CMK (cell line): ENCODE results near the gene LRCOL1.
A peak's percentile ranks its signal among the peaks of the same experiment; 100 is the strongest.

Experiments
- DNase-seq: peaks from one replicate; pipeline ENCODE4 v3.0.0-alpha.2; 2010; ENCODE audit warnings: low read depth

Gene LRCOL1

DNA sequence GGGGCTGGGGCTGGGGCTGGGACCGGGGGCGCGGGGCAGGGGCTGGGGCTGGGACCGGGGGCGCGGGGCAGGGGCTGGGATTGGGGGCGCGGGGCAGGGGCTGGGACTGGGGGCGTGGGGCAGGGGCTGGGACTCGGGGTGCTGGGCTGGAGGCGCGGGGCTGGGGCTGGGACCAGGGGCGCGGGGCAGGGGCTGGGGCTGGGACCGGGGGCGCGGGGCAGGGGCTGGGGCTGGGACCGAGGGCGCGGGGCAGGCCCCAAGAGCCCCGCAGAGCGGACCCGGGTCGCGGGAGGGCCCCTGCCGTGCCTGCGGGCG, 8.6 kb upstream of the LRCOL1 start:
- no peak for DNase-seq

DNA sequence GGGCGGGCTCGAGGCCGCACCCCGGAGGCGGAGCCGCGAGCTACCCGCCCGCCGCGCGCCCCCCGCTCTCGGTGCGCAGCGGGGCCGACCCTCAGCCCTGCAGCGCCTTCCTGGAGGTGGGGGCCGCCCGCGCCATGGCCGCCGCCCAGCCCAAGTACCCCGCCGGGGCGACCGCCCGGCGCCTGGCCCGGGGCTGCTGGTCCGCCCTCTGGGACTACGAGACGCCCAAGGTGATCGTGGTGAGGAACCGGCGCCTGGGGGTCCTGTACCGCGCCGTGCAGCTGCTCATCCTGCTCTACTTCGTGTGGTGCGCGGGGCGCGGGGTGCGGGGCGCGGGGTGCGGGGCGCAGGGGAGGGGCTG, 8.3 kb upstream of the LRCOL1 start, which contains the start of gene P2RX2:
TSS of gene P2RX2 (plus strand) at position 94 of the 361 bp plus-strand sequence. CDS start at position 135, 41 bp downstream.
- no peak for DNase-seq

DNA sequence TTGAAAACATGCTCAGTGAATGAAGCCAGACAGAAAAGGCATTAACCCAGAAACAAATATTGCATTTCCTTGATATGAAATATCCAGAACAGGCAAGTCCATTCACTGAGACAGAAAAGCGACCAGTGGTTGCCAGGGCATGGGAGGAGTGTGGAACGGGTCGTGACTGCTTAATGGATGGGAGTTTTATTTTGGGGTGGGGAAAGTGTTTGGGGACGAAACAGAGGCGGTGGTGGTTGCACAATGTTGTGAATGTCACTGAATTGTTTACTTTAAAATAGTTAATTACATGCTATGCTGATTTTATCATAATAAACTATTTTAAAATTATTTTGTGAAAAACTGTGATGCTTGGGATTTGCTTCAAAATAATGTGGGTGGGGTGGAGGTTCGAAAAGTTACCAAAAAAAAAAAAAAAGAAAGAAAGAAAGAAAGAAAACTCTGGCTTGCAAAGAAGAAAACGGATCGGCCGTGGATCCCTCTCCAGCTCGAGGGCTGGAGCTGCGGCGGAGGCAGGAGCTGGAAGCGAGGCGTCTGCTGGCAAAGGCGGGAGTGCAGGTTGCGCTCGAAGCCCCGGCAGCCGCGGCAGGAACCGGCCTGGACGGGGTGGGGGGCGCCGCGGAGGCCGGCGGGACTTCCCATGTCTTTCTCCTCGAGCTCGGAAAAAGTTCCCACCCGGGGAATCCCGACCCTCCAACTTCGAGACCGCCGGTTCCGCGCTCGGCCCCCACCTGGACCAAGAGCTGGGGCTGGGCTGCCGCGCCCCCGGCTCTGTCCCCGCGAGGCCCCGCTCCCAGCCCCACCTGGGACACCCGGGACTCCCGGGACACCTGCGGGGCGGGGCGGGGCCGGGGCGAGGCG, 7.7 kb upstream of the LRCOL1 start:
- no peak for DNase-seq

DNA sequence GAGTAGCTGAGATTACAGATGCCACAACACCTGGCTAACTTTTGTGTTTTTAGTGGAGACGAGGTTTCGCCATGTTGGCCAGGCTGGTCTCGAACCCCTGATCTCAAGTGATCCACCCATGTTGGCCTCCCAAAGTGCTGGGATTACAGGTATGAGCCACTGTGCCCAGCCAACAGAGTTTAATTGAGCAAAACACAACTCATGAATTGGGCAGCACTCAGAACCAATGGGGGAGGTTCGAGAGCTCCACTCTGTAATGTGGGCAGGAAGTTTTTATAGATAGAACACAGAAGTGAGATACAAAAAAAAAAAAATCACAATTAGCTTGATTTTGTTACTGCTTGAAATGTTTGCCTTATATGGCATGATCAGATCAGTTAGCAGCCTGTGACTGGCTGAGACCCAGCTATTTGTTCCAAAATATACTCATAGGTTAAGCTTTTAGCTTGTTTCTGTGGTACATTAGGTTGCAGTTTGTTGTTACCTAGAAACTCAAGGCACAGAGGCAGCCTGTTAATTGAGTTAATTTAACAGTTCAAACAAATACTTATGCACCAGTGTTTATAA, 6.8 kb upstream of the LRCOL1 start:
- DNase-seq, result no peak

DNA sequence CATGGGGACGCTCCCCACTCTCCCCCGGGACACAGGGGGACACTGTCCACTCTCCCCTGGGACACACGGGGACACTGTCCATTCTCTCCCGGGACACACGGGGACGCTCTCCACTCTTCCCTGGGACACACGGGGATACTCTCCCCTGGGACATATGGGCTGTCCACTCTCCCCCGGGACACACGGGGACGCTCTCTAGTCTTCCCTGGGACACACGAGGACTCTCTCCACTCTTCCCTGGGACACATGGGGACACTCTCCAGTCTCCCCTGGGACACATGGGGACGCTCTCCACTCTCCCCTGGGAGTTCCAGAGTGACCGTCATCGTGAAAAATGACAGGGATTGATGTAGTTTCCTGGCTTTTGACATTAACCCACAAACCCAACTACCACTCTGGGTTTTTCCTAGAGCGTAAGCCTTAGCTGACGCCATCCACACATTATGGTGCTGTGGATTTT, 5.2 kb upstream of the LRCOL1 start:
- DNase-seq, result no peak

DNA sequence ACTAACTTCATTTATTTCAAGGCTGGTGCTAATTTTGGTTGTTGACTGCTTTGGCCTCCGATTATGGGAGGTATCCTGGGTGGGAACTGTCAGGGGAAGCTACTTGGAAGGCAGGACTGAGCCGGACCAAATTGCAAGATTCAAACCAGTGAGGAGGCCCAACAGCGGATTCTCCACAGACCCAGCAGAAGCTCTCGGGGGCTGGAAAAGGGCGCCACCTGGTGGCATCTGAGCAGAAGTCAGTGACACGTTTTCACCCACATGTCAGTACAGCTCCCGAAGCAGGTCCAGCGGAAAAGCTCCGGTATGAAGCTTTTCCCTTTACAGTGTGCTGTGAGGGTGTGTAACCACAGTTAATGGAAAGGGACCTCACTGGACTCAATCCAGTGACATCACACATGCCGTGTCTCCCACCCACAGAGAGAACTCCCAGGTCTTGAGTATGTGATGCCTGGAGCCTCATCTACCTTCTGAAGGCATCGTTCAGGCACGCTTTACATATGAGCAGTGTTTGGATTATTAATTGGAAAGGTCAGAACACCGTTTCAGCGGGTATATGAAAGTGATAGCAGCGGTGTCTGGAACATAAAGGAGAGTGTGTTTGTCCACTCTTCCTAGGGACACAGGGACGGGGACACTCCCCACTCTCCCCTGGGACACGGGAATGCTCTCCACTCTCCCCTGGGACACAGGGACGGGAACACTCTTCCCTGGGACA, 4.6 kb upstream of the LRCOL1 start:
- peak; percentile 57 for DNase-seq

DNA sequence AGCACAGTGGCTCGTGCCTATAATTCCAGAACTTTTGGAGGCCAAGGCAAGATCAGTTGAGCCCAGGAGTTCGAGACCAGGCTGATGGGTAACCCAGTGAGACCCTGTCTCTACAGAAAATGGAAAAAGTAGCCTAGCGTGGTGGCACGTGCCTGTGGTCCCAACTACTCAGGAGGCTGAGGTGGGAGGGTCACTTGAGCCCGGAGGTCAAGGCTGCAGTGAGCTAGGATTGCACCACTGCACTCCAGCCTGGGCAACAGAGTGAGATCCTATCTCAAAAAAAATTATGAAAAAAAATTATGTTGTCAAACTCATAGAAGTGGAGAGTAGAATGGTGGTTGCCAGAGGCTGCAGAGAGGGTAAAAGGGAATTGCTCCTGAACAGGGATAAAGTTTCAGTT, 3.6 kb upstream of the LRCOL1 start:
- DNase-seq, result no peak

DNA sequence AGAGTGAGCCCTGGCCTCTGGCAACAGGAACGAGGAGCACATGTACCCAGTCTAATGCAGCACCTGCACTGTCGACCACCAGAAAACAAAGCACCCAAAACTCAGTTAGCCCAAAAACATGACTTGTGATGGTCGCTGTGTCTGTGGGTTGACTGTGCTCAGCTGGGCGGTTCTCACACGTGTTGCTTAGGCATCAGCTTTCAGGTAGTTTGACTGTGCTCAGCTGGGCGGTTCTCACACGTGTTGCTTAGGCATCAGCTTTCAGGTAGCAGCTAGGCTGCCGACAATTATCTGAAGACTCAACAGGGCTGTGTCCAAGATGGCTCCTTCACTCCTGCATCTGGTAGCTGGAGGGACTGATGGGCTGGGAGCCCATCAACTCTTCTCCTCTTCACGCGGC, 1.2 kb upstream of the LRCOL1 start:
- no peak for DNase-seq

DNA sequence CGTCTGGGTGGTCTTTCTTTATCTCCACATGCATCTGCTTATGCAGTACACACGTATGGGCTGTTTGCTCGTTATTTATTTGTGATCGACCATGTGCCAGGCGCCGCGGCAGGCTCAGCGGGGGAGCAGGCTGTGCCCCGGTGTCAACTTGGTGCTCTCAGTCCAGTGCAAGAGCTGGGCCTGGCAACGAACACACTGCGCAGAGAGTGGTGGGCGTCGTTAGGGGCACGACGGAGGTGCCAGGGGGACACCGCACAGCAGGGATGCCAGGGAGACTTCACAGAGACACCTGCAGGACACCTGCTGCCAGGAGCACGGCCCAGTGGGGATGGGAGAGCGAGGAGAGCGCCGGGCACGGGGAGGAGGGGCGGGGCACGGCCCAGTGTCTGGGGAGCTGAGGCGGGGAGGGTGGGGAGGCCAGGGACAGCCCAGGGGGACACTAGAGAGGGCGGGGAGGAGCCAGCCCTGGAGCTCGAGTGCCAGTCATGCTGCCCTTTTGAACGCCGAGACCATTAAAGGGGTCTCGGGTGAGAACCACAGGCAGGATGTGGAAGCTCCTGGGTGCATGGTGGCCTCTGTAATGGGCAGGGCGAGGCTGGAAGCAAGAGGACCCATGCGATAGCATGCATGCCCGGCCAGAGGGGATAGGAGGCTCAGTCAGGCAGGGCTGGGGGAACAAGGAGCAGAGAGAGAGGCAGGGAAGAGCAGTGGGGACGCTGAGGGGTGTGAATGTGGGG, 652 bp upstream of the LRCOL1 start:
- DNase-seq, result no peak

DNA sequence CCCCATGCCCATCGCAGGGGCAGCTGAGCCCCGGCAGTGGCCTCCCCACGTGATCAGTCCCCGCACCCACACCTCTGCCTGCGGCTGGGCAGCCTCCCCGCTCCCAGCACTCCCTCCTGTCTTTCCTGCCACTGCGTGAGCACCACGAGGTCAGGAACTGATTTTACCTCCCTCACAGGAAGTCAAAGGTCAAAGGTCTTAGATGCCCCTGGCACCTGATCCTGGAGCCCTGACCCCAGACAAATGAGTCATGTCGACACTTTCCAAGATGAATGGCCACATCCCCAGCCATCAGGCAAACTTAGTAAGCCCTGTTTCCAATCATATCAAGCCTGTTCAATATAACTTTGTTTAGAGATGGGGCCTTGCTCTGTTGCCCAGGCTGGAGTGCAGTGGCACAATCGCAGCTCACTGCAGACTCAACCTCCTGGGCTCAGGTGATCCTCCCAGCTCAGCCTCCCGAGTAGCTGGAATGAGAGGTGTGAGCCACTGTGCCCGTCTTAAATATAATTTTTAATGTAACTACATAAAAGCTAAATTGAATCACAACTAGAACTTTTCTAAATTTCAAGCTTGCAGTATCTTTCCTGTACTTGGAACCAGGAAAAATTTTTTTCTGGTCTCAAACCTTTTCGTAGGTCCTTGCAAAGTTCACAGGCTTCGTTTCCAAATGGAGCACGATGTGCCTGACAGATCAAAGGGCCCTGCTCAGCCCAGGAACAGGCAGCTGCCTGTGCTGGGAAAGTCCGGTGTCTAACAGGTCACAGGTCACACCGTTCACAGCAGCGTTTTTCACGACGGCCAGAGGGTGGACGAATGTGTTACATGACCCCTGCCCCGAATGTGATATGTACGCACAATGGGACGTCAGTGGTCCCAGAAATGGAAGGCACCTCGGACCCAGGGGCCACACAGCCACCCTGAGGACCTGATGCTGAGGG, 1.9 kb downstream of the LRCOL1 start:
- no peak for DNase-seq

DNA sequence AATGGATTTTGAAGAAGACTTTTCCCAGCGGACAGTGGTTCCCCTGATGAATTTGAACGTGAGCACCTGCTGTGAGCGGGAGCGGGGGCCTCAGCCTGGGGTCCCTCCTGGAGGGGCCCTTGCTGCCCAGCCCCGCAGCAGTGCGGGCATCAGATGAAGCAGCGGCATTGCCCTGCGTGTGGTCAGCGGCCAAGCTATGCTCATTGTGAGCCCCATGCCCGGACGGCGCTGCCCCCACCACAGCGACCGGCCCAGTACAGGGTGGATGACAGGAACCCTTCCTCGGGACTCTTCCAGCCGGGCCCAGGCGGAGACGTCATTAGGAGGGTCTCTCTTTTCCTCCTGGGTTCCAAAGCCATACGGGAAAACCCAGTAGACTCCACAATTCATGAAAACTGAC, 3.5 kb downstream of the LRCOL1 start:
- DNase-seq, result no peak

DNA sequence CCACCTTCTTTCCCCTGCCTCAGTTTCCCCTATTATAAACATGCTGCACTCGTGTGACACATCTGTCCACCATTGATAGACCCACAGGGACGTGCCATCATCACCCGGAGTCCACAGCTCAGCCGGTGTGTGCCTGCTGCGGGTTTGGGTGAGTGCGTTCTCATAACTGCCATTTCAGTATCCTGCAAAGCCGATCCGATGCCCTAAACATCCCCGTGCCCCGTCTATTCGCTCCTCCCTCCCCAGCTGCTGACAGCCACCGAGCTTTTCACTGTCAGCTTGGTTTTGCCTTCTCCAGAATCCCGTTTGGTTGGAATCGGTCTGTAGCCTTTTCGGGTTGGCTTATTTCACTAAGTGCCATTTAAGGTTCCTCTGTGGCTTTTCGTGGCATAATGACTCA, 3.9 kb downstream of the LRCOL1 start:
- no peak for DNase-seq

DNA sequence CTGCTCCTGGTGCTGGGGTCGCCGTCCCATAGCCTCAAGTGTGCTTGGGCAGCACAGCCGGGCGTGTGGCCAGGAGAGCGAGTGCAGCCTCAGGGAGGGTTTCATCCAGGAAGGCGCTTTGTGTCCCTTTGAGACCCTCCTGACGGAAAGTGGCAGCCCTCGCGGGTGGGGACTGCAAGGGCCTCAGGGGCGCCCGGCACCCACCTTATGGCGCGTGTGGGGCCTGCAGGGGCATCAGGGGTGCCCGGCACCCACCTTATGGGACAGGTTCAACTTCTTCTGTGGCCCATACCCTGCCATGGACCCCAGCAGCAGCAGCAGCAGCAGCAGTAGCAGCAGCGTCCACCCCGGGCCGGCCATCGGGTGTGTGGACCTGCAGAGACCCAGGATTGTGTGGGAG, 4.5 kb downstream of the LRCOL1 start:
- DNase-seq, result no peak

DNA sequence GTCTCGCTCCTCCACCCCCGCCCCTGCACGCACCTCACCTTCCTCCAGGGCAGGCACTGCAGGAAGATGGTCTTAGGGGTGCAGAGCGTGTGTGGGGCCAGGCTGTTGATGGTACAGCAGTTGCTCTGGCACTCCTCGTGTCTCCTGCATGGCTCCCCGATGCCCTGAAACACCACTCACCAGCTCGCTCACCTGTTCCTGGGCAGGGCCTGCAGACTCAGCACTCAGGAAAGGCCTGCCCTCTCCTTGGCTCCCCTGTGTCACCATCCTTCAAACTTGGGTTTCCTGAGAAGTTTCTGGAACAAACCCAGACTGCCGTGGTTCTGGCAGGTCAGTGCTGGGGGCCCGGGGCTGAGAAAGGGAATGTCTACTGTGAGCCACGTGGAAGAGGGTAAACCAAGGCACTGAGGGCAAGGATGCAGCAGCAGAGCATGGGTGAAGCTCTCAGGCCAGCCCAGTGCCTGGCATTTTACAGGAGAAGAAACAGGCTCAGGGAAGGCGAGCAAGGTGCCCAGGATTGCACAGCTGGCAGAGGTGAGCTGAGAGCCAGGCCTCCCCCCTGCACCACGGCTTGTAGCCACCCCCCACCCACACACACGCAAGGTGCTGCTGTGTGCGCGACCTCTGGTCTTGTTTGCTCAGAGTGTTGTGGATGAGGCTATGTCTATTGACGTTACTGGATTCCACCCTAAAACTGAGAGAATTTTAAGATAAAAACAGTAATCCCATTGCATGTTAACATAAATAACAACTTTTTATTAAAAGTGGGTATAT, 5.5 kb downstream of the LRCOL1 start:
- no peak for DNase-seq

DNA sequence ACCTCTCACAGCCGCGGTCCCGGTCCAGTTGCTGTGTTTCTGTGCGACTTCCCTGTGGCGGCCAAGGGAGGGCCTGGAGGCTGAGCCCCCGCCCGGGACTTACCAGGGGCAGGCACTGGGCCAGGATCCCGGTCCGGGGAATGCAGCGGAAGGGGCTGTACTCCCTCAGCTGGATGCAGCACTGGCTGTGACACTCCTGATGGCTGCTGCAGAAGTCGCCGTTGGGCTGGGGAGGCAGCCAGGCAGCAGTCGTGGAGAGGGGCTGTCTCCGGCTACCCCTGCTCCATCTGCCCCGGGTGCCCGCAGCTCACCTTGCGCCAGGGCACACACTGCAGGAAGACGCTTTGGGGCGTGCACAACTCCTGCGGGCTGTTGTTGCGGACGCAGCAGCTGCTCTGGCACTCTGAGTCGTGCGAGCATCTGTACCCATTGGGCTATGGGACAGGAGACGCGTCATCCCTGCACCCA, 6.2 kb downstream of the LRCOL1 start:
- no peak for DNase-seq

DNA sequence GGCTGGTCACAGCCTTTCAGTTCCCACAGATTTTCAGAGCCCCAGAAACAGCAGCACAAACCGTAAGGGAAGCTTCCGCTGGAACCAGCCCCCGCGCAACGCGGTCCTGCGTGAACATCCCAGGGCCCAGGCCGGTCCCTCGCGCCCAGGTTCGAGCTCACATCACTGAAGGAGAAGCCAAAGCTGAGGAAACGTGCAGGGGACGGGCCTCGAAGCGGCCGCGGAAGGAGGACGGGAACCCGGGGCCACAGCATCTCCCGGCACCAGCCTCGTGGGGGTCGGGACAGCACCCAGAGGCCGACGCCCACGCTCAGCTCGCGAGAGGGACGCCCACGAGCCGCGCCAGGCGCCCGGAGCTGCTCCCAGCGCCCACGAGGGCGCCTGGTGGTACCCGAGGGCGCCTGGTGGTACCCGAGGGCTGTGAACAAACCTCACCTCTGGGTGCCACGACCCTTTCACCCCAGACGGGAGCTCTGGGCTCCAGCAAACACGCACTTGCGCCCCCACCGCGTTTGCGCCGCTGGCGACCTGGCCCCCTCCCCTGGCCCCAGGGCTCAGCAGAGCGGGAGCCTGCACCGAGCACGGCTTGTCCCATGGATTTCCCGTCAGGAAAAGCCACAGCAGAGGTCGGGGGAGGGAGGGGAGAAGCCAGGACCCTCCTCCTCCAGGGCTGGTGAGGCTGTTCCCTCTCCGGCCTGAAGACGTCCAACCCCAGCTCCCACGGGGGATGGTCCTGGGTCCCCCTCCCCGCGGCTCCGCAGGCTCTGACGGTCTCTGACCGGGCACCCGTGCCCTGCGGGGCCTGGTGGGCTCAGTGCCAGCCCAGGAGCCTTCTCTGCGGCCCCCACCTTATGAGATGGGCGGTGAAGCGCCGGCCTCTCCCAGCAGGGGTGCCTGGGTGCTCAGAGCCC, 6.9 kb downstream of the LRCOL1 start:
- DNase-seq, result no peak

DNA sequence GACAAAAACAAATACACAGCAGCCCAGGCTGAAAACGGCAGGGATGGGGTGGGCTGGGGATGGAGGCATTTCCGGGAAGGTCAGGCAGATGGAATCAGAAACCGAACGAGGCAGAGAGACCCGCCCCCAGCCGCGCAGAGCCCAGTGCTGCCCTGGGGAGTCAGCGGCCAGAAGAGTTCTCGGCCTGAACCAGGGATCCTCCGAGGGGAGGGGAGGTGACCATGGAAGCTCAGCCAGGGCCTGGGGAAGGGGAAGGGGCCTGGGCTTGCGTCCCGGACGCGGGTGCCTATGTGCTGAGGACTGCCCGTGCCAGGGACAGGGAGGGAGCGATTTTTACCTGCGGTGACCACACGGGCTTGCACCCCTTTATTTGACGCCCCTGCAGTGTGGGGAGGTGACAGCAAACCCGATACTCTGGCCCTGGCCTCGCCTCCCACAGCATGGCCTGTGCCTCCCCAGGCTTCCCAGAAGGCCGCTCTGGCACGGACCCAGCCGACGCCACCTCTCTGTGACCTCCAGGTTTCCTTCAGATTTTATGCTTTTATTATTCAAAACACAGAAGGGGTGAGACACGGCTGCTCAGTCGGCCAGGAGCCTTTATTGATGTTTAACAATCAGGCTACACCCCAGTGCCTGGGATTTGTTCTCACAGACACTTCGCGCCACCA, 7.7 kb downstream of the LRCOL1 start:
- DNase-seq, result no peak

DNA sequence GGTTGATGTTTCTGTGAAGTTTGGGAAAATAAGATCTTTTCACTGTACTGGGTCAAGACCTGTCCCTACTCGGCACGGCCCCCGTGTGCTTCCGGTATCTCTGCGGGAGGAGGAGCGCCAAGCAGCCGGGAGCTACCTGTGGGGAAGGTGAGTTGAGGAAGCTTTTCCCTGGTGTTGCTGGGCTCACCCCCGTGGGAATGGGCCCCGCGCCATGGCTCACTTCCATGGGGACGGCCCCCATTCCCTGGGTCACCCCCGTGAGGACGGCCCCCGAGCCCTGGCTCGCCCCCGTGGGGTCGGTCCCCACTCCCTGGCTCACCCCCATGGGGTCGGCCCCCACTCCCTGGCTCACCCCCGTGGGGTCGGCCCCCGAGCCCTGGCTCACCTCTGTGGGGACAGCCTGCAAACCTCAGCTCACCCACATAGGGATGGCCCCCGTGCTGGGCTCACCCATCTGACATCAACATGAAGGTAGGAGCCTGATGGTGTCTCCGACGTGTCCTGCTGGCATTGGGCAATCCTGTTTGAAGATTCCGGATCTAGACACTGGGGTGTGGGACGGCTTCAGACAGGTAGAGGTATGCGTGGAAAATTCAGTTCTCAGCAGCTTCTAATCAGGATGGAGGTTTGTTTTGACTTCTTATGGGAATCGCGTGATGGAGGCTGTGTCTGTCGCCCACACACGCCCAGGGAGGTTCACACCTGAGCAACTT, 9.1 kb downstream of the LRCOL1 start:
- DNase-seq, result no peak
